Measurements from ENCODE around the gene HSPA12B. TPM values are rescaled to one million over a fixed set of nuclear protein-coding genes. Genes with fewer than 3 reads are reported as not detected.

The HSPA12B gene
- total and polyA plus RNA-seq, 2 experiments from 2014 or later, result 2.5 to 3.4 TPM

GRCh38 chr20:3768342-3769130 lies 36.1 kb downstream of the HSPA12B start:
- Histone ChIP-seq H3K36me3 (replicated peaks; ENCODE audit: insufficient read depth, low read depth) (no peaks in the 10 kb centered on the region), H3K4me2 (peak overlapping the region; percentile 80), H4K20me1 (ENCODE audit: insufficient read depth, poor library complexity, severe bottlenecking) (no peaks in the 10 kb centered on the region), H3K4me3 (peak overlapping the region; percentile 56), H3K9me2 (replicated peaks; ENCODE audit: insufficient read depth) (no peaks in the 10 kb centered on the region), H3K27me3 (no peaks in the 10 kb centered on the region), H3K4me1 (ENCODE audit: insufficient read depth) (peaks cover 13% of the 10 kb centered on the region), H3K9me3 (ENCODE audit: low read depth) (no peaks in the 10 kb centered on the region), H3K79me2 (no peaks in the 10 kb centered on the region), H3K27ac (peak overlapping the region; percentile 79), H2AFZ (peak overlapping the region; percentile 76)
- 3% methylated on average over 44 of the region's 51 CpGs for WGBS (ENCODE audit: low lambda C conversion rate, missing lambda C conversion rate)
- TF ChIP-seq EZH2phosphoT487 (IDR thresholded peaks at IDR 0.05; ENCODE audit: low read depth, severe bottlenecking, unreplicated experiment) (no peak), CTCF (IDR thresholded peaks at IDR 0.05; ENCODE audit: poor library complexity) (peak; percentile 64), EZH2 (IDR thresholded peaks at IDR 0.05; ENCODE audit: borderline replicate concordance) (no peak)
- peak; percentile 87 for DNase-seq (ENCODE audit: low spot score)

- 82% methylated on average over 7 of the region's 7 CpGs for WGBS (ENCODE audit: low lambda C conversion rate, missing lambda C conversion rate)
These were observed 39.1 kb downstream of the HSPA12B start for GRCh38 chr20:3771552-3772058.

GRCh38 chr20:3775457-3776108 lies 43.1 kb downstream of the HSPA12B start:
- Histone ChIP-seq H3K4me2 (no peak overlapping the region), H3K36me3 (replicated peaks; ENCODE audit: insufficient read depth, low read depth) (no peaks in the 10 kb centered on the region), H3K4me1 (ENCODE audit: insufficient read depth) (peaks cover 14% of the 10 kb centered on the region), H3K27me3 (peaks cover 12% of the 10 kb centered on the region), H4K20me1 (ENCODE audit: insufficient read depth, poor library complexity, severe bottlenecking) (no peaks in the 10 kb centered on the region), H3K4me3 (no peak overlapping the region), H3K9me3 (ENCODE audit: low read depth) (no peaks in the 10 kb centered on the region), H3K79me2 (no peaks in the 10 kb centered on the region), H3K27ac (no peak overlapping the region), H3K9me2 (replicated peaks; ENCODE audit: insufficient read depth) (no peaks in the 10 kb centered on the region), H2AFZ (no peak overlapping the region)
- TF ChIP-seq CTCF (IDR thresholded peaks at IDR 0.05; ENCODE audit: poor library complexity), result no peak
- TF ChIP-seq EZH2phosphoT487 (IDR thresholded peaks at IDR 0.05; ENCODE audit: low read depth, severe bottlenecking, unreplicated experiment), result no peak
- TF ChIP-seq EZH2 (IDR thresholded peaks at IDR 0.05; ENCODE audit: borderline replicate concordance), result no peak
- WGBS (ENCODE audit: low lambda C conversion rate, missing lambda C conversion rate), result 84% methylated on average over 4 of the region's 4 CpGs
- DNase-seq (ENCODE audit: low spot score), result no peak

More at GRCh38 chr20:3771552-3772058, 39.1 kb downstream of the HSPA12B start:
- H3K9me3 ChIP-seq (ENCODE audit: low read depth), result no peaks in the 10 kb centered on the region
- H3K27ac ChIP-seq, result no peak overlapping the region
- H3K27me3 ChIP-seq, result no peaks in the 10 kb centered on the region
- no peak overlapping the region for H3K4me3 ChIP-seq
- no peak for TF ChIP-seq CTCF (IDR thresholded peaks at IDR 0.05; ENCODE audit: poor library complexity)
- no peak for TF ChIP-seq EZH2phosphoT487 (IDR thresholded peaks at IDR 0.05; ENCODE audit: low read depth, severe bottlenecking, unreplicated experiment)
- no peak for TF ChIP-seq EZH2 (IDR thresholded peaks at IDR 0.05; ENCODE audit: borderline replicate concordance)
- H3K4me1 ChIP-seq (ENCODE audit: insufficient read depth), result peaks cover 13% of the 10 kb centered on the region
- DNase-seq (ENCODE audit: low spot score), result no peak
- H4K20me1 ChIP-seq (ENCODE audit: insufficient read depth, poor library complexity, severe bottlenecking), result no peaks in the 10 kb centered on the region
- no peaks in the 10 kb centered on the region for H3K79me2 ChIP-seq
- no peaks in the 10 kb centered on the region for H3K36me3 ChIP-seq (replicated peaks; ENCODE audit: insufficient read depth, low read depth)
- H3K4me2 ChIP-seq, result no peak overlapping the region
- H3K9me2 ChIP-seq (replicated peaks; ENCODE audit: insufficient read depth), result no peaks in the 10 kb centered on the region
- H2AFZ ChIP-seq, result no peak overlapping the region

Measured in hepatocyte (in vitro differentiated cells).